Lower lobe of right lung (tissue), 2 donors: ENCODE results near the gene RPL19. TPM values are rescaled to one million over a fixed set of nuclear protein-coding genes. Genes with fewer than 3 reads are reported as not detected.
"Not testable (repeated sequence)": the region's sequence is repeated elsewhere in the genome, so short reads cannot be mapped to it uniquely, and the experiment has no call there.

Source experiments
- ATAC-seq, 2 donors: fragments of 200-7000 bp; cut with Tn5 transposase; one replicate each; pipeline ENCODE4 v1.9.1; 2020 to 2022; ENCODE audit warnings: mild to moderate bottlenecking in 2 of 2, moderate library complexity in 2 of 2
- DNase-seq: peaks from one replicate; pipeline ENCODE4 v3.0.0-alpha.2; 2020
- H3K27ac ChIP-seq: fragments of 200-600 bp; one replicate; pipeline ENCODE4 v1.8.0; 2022
- H3K27me3 ChIP-seq: fragments of 200-600 bp; one replicate; pipeline ENCODE4 v1.8.0; 2022; ENCODE audit warnings: low read depth
- H3K36me3 ChIP-seq: fragments of 200-600 bp; one replicate; pipeline ENCODE4 v1.8.0; 2022; ENCODE audit warnings: mild to moderate bottlenecking
- H3K4me1 ChIP-seq: fragments of 200-600 bp; one replicate; pipeline ENCODE4 v1.8.0; 2022
- H3K4me3 ChIP-seq: fragments of 200-600 bp; one replicate; pipeline ENCODE4 v1.8.0; 2022; ENCODE audit warnings: mild to moderate bottlenecking
- H3K9me3 ChIP-seq: fragments of 200-600 bp; one replicate; pipeline ENCODE4 v1.8.0; 2022
- intact Hi-C: fragments of 100-400 bp; cut with DNase I; formaldehyde crosslinking; loops from one replicate; pipeline ENCODE4 v1.11.0; 2022
- total RNA-seq: library from RNA; stranded (reverse); fragmentation: NEBNext Ultra II Directional; extraction: Animal tissue kit (Norgen Biotek cat#: 25700); gene quantifications from one replicate; pipeline ENCODE4 v1.2.1, GENCODE V29; 2021
- TF ChIP-seq, protein P1 (sequence below): fragments of 200-600 bp; IDR thresholded peaks from one replicate; pipeline ENCODE4 v1.8.0; 2022; ENCODE audit warnings: antibody characterized with exemption, mild to moderate bottlenecking
- donor health status: DM: no; HTN: yes; CAD: no; lungs with severe emphysema.

Gene RPL19
- total RNA-seq, 1 donor from 2014 or later: 1,465 TPM

DNA sequence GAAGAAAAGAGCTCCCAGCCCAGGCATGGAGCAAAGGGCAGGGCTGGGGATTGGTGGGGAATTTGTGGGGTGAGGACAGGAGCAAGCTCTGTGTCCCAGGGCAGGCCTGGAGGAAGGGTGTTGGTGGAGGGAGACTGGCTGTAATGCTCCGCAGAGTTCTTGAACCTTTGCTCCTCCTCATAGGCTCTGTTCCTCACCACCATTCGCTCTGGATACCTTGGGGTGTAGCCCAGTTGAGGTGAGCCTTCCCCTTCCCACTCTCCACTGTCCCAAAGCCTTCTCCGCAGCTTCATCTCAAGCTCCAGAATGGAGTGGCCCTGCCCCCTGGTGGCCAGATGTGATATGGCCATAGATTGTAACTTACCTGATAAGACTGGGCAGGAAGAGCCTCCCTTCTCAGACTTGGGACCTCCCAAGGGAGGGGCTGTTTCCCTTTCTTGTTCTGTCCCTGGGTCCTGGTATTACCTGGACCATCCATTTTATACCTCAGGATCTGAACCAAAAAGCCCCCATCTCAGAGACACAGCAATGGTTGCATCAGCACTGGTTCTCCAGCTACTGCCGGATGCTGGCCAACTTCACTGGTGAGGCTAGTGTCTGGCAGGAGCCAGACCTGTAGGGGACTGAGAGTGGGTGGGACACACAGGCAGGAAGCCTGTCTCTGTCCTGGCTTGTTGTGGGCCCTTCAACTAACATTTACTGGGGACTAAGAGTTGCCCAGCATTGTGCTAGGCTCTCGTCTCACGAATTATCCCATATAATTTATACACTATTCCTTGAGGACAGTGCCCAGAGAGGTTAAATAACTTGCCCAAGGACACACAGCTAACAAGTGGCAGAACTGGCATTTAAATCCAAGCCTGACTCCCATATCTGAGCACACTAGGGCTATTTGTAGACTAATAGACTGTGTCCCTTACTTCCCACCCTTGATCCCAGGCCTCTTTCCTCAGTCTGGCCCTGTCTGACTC is 44.8 kb downstream of the RPL19 start:
- peaks cover 6% of the 10 kb centered on the region for H3K4me1 ChIP-seq
- intact Hi-C loops: no loop called here
- H3K4me3 ChIP-seq: no peak overlapping the region
- no peaks in the 10 kb centered on the region for H3K9me3 ChIP-seq
- TF ChIP-seq, protein P1, sequence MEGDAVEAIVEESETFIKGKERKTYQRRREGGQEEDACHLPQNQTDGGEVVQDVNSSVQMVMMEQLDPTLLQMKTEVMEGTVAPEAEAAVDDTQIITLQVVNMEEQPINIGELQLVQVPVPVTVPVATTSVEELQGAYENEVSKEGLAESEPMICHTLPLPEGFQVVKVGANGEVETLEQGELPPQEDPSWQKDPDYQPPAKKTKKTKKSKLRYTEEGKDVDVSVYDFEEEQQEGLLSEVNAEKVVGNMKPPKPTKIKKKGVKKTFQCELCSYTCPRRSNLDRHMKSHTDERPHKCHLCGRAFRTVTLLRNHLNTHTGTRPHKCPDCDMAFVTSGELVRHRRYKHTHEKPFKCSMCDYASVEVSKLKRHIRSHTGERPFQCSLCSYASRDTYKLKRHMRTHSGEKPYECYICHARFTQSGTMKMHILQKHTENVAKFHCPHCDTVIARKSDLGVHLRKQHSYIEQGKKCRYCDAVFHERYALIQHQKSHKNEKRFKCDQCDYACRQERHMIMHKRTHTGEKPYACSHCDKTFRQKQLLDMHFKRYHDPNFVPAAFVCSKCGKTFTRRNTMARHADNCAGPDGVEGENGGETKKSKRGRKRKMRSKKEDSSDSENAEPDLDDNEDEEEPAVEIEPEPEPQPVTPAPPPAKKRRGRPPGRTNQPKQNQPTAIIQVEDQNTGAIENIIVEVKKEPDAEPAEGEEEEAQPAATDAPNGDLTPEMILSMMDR: peak; percentile 97
- no peak overlapping the region for H3K27ac ChIP-seq
- ATAC-seq (peak; percentile 90 to 91), DNase-seq (peak; percentile 87)
- H3K36me3 ChIP-seq: no peaks in the 10 kb centered on the region
- peaks cover 13% of the 10 kb centered on the region for H3K27me3 ChIP-seq

DNA sequence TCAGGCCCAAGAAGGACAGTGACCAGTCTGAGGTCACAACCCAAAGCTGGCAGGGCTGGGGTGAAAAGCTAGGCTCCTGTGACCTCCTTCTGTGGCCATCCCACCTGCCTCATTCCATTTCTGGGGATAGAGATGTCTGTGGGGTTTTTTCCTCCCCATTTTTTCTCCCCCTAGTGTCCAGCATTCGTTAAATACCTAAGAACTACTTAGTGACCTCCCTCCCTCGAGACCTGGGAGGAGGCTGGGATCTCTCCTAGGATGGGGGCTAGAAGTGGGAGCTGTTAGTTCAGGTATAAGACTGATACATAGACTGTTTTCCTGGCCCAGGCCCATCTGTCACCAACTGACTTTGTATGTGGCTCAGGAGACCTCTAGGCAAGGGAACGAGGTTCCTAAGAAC is 46.2 kb downstream of the RPL19 start:
- peaks cover 6% of the 10 kb centered on the region for H3K4me1 ChIP-seq
- no peaks in the 10 kb centered on the region for H3K36me3 ChIP-seq
- ATAC-seq (no peak), DNase-seq (no peak)
- no peak overlapping the region for H3K4me3 ChIP-seq
- TF ChIP-seq, protein P1: no peak
- no peaks in the 10 kb centered on the region for H3K9me3 ChIP-seq
- H3K27me3 ChIP-seq: peaks cover 10% of the 10 kb centered on the region
- intact Hi-C loops: no loop called here
- H3K27ac ChIP-seq: no peak overlapping the region

DNA sequence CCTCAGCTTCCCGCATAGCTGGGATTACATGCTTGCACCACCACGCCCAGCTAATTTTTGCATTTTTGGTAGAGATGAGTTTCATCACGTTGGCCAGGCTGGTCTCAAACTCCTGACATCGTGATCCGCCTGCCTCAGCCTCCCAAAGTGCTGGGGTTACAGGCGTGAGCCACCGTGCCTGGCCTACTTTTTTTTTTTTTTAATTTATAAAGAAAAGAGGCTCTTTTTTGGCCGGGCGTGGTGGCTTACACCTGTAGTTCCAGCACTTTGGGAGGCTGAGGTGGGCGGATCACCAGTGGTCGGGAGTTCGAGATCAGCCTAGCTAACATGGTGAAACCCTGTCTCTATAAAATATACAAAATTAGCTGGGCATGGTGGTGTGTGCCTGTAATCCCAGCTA is 50.0 kb downstream of the RPL19 start:
- not testable (repeated sequence) for DNase-seq, ATAC-seq, H3K27me3 ChIP-seq

DNA sequence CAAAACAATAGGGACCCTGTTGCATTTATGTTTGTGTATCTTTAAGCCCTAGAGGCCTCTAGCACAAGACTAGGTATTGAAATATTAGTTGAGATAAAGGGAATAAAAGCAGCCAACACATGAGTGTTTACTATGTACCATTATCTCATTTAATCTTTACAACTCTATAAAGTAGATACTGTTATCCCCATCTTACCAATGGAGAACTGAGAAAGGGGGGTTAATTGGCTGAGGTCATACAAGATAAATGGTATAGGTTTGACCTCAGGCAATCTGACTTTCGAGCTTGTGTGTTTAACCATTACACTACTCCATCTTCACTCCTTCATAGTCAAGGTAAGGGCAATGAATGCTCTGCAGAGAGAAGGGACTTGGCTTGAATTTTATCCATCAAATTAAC is 51.9 kb downstream of the RPL19 start:
- Histone ChIP-seq H3K9me3 (no peaks in the 10 kb centered on the region), H3K27me3 (no peaks in the 10 kb centered on the region), H3K36me3 (peaks cover 44% of the 10 kb centered on the region), H3K27ac (no peak overlapping the region), H3K4me1 (no peaks in the 10 kb centered on the region), H3K4me3 (no peak overlapping the region)
- intact Hi-C loops: no loop called here
- TF ChIP-seq, protein P1: no peak
- DNase-seq: no peak
- no peak for ATAC-seq

More for the DNA sequence above, 50.0 kb downstream of the RPL19 start:
- H3K4me1 ChIP-seq, intact Hi-C loops, H3K27ac ChIP-seq, H3K9me3 ChIP-seq, H3K4me3 ChIP-seq: not testable (repeated sequence)
- peaks cover 26% of the 10 kb centered on the region for H3K36me3 ChIP-seq

DNA sequence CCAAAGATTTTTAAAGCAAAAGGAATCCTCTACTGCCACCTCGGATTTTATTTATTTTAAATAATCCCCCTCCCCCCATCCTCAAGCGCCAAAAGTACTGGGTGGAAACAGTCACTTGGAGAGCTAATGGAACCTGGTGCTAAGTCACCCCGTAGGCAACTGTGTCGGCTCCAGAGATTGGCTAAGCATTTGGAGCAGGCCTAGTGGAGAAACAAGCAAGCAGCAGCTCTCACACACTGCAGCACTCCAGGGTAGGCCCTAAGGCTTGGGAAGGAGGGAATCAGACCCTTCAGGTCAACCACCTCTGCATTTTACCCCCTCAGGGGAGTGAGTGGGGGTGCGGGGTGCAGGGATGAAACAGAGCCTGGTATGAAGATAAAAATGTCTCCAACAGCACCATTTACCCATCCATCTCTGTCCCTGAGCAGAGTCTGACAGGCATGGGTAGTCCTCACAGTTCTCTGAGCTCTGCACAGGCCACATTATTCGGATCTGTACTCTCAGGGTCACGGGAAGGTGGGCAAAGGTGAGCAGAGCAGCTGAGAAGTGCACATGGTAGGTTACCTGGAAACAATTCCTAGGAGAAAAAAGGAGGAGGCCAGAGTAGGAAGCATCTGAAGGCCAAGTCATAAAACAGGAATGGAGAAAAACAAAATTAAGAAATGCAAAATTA is 52.8 kb downstream of the RPL19 start:
- no peak overlapping the region for H3K27ac ChIP-seq
- no peak for ATAC-seq
- TF ChIP-seq, protein P1: no peak
- no peaks in the 10 kb centered on the region for H3K4me1 ChIP-seq
- DNase-seq: no peak
- H3K27me3 ChIP-seq: no peaks in the 10 kb centered on the region
- no peak overlapping the region for H3K4me3 ChIP-seq
- H3K9me3 ChIP-seq: no peaks in the 10 kb centered on the region
- intact Hi-C loops: no loop called here
- peaks cover 53% of the 10 kb centered on the region for H3K36me3 ChIP-seq

Other genes starting within 250 kb of the RPL19 start
- gene FBXO47, start 232.9 kb upstream of the RPL19 start, total RNA-seq: not detected
- gene PLXDC1, start 48.6 kb upstream of the RPL19 start, total RNA-seq: 19.5 TPM
- not detected for gene ARL5C, start 34.1 kb upstream of the RPL19 start, total RNA-seq
- gene CACNB1, start 2.6 kb upstream of the RPL19 start, total RNA-seq: 21.3 TPM
- 0.30 TPM for gene STAC2, start 25.7 kb downstream of the RPL19 start, total RNA-seq
- gene FBXL20, start 201.3 kb downstream of the RPL19 start, total RNA-seq: 25.4 TPM